Subcutaneous abdominal adipose tissue (tissue), 5 donors: ENCODE data around the gene SOWAHC.

Experiments
- H3K27ac ChIP-seq: one replicate; pipeline ENCODE4 v1.7.0; 2013; ENCODE audit warnings: low read depth, mild to moderate bottlenecking, inconsistent platforms, low read length, moderate library complexity
- H3K27me3 ChIP-seq, 5 donors: one replicate each; pipeline ENCODE4 v1.7.0; 2013; ENCODE audit warnings: low read length in 5 of 5, inconsistent platforms in 1 of 5; ENCODE audit not compliant: control insufficient read depth in 5 of 5, insufficient read depth in 4 of 5
- H3K36me3 ChIP-seq, 5 donors: one replicate each; pipeline ENCODE4 v1.7.0; 2013; ENCODE audit warnings: low read length in 5 of 5; ENCODE audit not compliant: control insufficient read depth in 5 of 5, insufficient read depth in 5 of 5
- H3K4me1 ChIP-seq, 5 donors: one replicate each; pipeline ENCODE4 v1.7.0; 2013; ENCODE audit warnings: low read length in 5 of 5, mild to moderate bottlenecking in 3 of 5, moderate library complexity in 1 of 5; ENCODE audit not compliant: control insufficient read depth in 5 of 5, insufficient read depth in 5 of 5
- H3K4me3 ChIP-seq, 5 donors: one replicate each; pipeline ENCODE4 v1.7.0; 2013; ENCODE audit warnings: low read length in 5 of 5, low read depth in 1 of 5
- H3K9ac ChIP-seq, 5 donors: one replicate each; pipeline ENCODE4 v1.7.0; 2013; ENCODE audit warnings: low read length in 5 of 5, mild to moderate bottlenecking in 4 of 5, moderate library complexity in 3 of 5
- H3K9me3 ChIP-seq, 5 donors: one replicate each; pipeline ENCODE4 v1.7.0; 2013; ENCODE audit warnings: low read length in 5 of 5; ENCODE audit not compliant: control insufficient read depth in 5 of 5
- donor health status: healthy.
- donor health status: healthy.
- donor health status: healthy.
- donor health status: healthy.
- donor health status: healthy.

The SOWAHC gene

DNA sequence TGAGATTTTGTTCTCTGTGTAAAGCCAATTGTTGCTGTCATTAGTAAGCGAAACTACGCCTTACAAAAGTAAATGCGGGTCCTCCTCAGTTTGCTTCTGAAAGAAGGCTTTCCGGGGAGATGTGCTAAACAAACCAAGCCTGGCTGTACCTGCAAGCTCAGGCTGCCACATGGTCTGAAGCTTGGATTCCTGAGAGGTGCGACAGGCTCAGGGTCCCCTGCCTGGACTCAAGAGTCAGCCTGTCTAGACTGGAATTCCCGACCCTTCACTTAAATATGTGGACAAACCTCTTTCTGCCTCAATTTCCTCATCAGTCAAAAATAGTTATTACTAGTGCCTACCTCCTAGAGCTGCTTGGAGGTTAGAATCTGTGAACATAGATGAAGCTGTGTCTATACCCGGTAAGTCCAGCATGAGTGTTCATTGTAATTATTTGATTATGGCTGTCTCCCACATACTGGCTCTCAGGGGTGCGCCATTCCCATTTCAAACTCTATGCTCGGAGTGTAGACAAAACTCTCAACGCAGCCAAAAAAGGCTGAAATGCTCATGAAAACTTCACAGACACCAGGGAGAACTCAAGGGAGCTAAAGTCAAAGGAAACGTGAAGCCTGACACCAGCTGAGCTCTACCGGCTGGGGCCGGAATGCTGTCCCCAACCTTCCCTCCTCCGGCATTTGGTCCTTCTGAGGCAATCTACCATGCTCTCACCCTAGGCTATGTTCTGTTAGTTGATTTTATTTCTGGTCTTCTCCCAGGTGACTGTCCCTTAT, 31.4 kb downstream of the SOWAHC start:
- H3K27ac ChIP-seq, result no peak overlapping the region
- no peaks in the 10 kb centered on the region for H3K27me3 ChIP-seq
- no peak overlapping the region for H3K9ac ChIP-seq
- H3K4me1 ChIP-seq, result peaks cover 7 to 27% (median 20%) of the 10 kb centered on the region in 5 donors
- no peaks in the 10 kb centered on the region for H3K36me3 ChIP-seq
- H3K4me3 ChIP-seq, result no peak overlapping the region
- no peaks in the 10 kb centered on the region for H3K9me3 ChIP-seq

DNA sequence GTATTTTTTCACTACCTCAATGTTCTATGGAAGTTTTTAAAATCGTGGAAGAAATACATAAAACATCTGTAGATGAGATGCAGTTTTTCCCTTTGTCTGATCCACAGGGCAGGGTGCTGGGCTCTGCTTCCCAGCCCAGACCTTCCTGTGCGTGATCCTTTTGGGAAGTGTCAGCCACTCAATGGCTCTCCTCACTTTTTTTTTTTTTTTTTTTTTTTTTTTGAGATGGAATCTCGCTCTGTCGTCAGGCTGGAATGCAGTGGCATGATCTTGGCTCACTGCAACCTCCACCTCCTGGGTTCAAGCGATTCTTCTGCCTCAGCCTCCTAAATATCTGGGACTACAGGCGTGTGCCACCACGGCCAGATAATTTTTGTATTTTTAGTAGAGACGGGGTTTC, 32.8 kb downstream of the SOWAHC start:
- H3K27ac ChIP-seq, result no peak overlapping the region
- H3K9ac ChIP-seq, result no peak overlapping the region
- no peaks in the 10 kb centered on the region for H3K9me3 ChIP-seq
- H3K4me3 ChIP-seq, result no peak overlapping the region
- peaks cover 9 to 37% (median 24%) of the 10 kb centered on the region in 5 donors for H3K4me1 ChIP-seq
- no peaks in the 10 kb centered on the region for H3K27me3 ChIP-seq
- no peaks in the 10 kb centered on the region for H3K36me3 ChIP-seq

DNA sequence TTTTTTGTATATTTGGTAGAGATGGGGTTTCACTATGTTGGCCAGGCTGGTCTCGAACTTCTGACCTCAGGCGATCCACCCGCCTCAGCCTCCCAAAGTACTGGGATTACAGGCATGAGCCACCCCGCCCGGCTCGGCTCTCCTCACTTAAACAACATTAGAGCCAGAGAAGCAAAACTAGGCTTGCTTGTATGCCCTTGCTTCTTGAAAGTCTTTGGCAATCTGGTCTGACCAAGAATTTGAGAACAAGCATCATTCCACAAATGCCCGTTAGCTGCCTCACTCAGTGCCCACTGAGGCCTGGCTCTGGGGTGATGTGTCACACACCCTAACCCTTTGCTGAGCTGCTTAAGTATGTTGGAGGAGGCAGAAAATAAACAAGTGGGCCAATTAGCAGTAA, 33.5 kb downstream of the SOWAHC start:
- no peaks in the 10 kb centered on the region for H3K9me3 ChIP-seq
- H3K4me1 ChIP-seq, result peaks cover 9 to 38% (median 24%) of the 10 kb centered on the region in 5 donors
- H3K27me3 ChIP-seq, result no peaks in the 10 kb centered on the region
- no peaks in the 10 kb centered on the region for H3K36me3 ChIP-seq
- H3K4me3 ChIP-seq, result no peak overlapping the region
- H3K27ac ChIP-seq, result no peak overlapping the region
- no peak overlapping the region for H3K9ac ChIP-seq

DNA sequence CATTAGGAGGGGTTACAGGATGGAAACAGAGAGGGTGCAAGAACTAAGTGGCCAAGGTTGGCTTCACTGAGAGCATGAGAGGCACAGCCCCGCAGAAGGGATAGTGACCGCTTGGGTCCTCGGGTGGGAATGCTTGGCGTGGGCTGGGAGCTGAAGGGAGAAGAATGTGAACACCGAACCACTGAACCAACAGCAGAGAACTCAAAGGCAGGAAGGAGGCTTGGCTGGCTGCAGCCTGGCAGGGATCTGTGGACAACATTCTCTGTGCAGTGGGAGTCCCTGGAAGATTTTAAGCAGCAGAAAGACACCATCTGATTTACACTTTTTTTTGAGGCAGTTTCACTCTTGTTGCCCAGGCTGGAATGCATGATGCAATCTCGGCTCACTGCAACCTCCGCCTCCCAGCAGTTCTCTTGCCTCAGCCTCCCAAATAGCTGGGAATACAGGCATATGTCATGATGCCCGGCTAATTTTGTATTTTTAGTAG, 33.9 kb downstream of the SOWAHC start:
- Histone ChIP-seq H3K9me3 (no peaks in the 10 kb centered on the region), H3K9ac (no peak overlapping the region), H3K4me3 (no peak overlapping the region), H3K27me3 (no peaks in the 10 kb centered on the region), H3K4me1 (peaks cover 9 to 38% (median 24%) of the 10 kb centered on the region in 5 donors), H3K27ac (no peak overlapping the region), H3K36me3 (no peaks in the 10 kb centered on the region)

DNA sequence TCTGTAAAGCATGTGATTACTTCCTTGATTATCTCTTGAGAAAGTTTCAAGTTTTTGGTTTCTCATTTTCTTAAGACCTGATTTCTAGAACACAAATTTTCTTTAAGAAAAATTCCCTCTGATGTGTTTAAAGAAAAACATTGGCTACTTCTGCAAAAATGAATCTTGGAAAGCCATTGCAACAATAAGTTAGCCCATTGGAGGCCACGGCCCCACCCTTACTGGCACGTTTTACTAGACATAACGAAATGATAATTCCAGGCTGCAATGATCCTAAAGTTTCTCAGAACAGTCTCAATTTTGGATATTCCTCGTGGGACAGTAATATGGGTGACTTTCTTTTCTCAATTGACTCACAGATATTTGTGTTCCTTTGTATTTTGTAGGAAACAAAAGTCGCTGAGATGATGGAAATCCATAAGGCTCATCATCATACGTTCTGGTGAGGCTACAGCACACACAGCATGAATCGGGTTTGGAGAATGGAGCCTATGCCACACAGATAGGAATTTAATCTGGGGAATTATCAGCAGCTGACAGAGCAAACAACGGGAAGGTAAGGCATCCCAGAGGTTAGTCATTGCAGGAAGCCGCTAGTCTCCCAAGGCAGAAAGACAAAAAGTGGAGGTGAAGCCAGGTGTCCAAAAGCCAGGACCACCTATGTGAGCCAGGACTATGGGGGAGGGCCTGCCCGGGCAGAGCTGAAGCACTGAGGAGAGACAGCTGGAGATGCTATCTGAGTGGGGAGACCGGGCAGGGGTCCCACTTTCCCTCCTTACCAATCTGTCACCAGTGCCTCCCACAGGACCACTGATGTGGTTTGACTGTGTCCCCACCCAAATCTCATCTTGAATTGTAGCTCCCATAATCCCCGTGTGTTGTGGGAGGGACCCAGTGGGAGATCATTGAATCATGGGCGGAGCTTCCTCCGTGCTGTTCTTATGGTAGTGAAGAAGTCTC, 35.9 kb downstream of the SOWAHC start:
- Histone ChIP-seq H3K9ac (no peak overlapping the region), H3K9me3 (no peaks in the 10 kb centered on the region), H3K27ac (no peak overlapping the region), H3K4me1 (peaks cover 3 to 28% (median 14%) of the 10 kb centered on the region in 5 donors), H3K36me3 (no peaks in the 10 kb centered on the region), H3K4me3 (no peak overlapping the region), H3K27me3 (no peaks in the 10 kb centered on the region)

DNA sequence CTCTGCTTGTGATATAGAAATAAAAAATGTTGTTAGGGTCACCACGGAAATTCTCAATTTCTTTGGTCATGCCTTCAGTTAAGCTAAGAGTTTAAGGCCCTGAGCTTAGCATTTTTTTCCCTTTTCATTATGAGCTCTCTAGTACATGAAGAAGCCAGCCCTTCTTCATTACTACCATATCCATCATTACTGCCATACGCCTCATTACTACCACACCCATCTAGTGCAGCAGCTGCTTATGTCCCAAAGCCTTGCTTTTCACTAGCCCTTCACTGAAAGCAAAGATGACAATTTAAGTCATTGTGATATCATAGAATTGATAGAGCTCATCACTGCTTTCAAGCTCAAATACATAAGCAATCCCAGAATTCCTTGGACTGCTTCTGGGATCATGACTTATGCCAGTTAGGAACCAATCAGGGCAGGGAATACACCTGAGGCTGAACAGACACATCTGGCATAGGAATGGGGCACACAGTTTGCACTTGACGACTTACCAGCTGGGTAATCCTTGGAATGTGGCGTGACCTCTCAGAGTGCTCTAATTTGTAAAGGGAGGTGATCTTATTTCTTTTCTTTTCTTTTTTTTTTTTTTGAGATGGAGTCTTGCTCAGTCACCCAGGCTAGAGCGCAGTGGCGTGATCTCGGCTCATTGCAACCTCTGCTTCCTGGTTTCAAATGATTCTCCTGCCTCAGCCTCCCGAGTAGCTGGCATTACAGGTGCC, 40.3 kb downstream of the SOWAHC start:
- no peaks in the 10 kb centered on the region for H3K36me3 ChIP-seq
- no peak overlapping the region for H3K27ac ChIP-seq
- no peak overlapping the region for H3K4me3 ChIP-seq
- peaks cover 2 to 19% (median 11%) of the 10 kb centered on the region in 5 donors for H3K4me1 ChIP-seq
- H3K9me3 ChIP-seq, result no peaks in the 10 kb centered on the region
- no peaks in the 10 kb centered on the region for H3K27me3 ChIP-seq
- no peak overlapping the region for H3K9ac ChIP-seq

DNA sequence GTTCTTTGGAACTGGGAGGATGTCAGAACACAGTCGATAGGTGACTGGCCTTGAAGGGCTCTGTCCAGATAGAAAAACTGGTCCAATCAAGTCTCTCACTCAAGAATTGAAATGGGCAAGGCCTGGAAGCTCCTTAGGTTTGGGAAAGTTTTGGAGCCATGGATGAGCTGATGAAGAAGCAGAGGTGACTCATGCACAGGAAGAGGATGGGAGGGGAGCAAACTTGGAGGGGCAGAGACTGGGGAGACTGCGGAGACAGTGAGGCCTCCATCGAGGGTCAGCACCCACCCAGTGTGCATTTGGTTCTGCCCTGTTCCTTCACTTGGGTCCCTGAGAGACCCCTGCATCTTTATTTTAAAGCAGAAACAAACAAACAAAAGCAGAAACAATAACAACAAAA, 41.1 kb downstream of the SOWAHC start:
- peaks cover under 1 to 13% (median 5%) of the 10 kb centered on the region in 5 donors for H3K4me1 ChIP-seq

DNA sequence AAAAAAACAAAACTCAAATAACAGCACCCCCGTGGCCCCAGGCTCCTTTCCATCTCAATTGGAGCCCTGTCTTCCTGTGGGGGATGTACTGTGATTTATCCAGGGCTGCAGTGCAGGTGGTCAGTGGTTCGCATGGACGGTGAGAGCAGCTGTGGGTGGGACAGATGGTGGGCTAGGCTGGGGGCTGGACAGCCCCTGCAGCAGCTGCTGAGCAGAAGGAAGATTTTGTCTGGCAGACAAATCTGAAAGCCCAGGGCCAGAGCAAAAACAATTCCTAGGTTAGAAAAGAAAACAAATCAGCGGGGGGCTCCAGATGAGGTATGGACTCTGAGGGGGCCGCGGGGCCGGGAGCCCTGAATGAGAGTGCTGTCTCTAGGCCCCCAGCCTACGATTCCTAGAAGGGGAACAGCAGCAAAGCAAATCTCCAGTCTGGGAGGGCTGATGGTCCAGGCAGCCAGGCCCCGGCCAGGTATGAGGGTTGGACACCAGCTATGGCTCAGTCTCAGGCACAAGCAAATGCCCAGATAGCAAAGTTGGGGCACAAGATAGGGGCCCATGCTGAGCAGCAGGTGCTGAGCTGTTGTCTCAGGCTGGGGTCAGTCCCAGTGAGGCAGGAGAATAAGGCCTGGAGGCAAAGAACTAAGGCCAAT, 45.4 kb downstream of the SOWAHC start:
- Histone ChIP-seq H3K9me3 (no peaks in the 10 kb centered on the region), H3K27ac (no peak overlapping the region), H3K9ac (no peak overlapping the region), H3K4me1 (peaks cover 7 to 15% (median 13%) of the 10 kb centered on the region in 5 donors), H3K36me3 (no peaks in the 10 kb centered on the region), H3K27me3 (no peaks in the 10 kb centered on the region), H3K4me3 (no peak overlapping the region)

More for the DNA sequence above, 41.1 kb downstream of the SOWAHC start:
- Histone ChIP-seq H3K9ac (no peak overlapping the region), H3K36me3 (no peaks in the 10 kb centered on the region), H3K9me3 (no peaks in the 10 kb centered on the region), H3K27me3 (no peaks in the 10 kb centered on the region), H3K27ac (no peak overlapping the region), H3K4me3 (no peak overlapping the region)

DNA sequence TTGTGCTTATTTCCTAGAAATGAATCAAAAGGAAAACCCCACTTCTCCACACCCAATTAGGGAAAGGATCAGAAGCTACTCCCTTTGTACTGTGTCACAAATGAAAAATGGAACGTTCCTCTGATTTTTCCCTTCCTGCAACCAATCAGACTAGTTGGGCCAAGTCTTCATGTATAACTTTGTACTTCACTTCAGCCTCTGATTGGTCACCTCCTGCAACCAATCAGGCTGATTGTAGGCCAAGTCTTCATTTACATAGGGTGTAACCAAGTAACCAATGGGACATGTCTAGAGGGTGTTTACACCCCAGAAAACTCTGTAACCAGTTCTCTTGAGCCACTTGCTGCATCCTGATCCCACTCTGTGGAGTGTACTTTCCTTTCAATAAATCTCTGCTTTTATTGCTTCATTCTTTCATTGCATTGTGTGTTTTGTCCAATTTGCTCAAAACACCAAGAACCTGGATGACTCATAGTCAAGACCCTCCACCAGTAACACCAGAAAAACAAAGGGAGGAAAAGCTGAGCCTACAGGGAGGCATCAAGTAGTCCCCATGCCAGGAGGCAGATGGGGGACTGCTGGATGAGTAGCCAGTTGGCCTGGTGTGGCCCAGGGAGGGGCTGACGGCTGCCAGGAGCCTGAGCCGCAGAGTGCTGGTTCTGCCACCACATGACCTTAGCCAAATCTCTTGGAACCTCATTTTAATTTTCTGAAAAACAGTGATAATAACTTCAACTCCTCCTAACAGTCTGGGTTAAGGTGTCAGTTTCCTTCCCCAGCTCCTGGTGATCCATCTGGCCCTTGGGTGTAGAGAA, 46.1 kb downstream of the SOWAHC start:
- Histone ChIP-seq H3K9me3 (no peaks in the 10 kb centered on the region), H3K4me1 (peaks cover 7 to 15% (median 13%) of the 10 kb centered on the region in 5 donors), H3K27ac (no peak overlapping the region), H3K27me3 (no peaks in the 10 kb centered on the region), H3K9ac (no peak overlapping the region), H3K36me3 (no peaks in the 10 kb centered on the region), H3K4me3 (no peak overlapping the region)
